ENCODE results near the gene LGR4. TPM values are rescaled to one million over a fixed set of nuclear protein-coding genes. Genes with fewer than 3 reads are reported as not detected.

Gene LGR4
- total and polyA plus RNA-seq, 2 of the 13 experiments (the other 11 are each of a cell fraction or from before 2014, with no cell fraction given), result 42.1 to 68.7 TPM

DNA sequence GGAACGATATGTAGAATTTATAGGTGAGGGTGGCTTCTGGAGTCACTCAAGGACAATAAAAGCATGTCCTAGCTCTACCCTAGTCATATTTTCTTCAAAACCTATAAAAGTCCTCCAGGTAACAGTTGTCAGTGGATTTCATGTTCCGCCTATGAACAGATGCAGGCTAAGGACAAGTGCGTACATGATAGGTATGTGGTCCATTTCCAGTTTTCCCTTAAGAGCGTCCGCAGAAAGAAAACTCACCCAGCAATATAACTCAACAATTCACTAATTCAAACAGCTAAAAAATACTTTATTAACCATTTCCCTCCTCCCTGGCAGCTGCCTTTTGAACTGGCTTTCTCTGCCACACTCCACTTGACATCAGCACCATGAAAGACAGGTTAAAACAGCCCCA lies 59.4 kb downstream of the LGR4 start:
- FAIRE-seq (no peak), ATAC-seq (no peak), DNase-seq (ENCODE audit: low spot score) (no peak)
- 98% methylated on average over 5 of the region's 5 CpGs for WGBS (ENCODE audit: low lambda C conversion rate)
- Histone ChIP-seq H4K20me1 (ENCODE audit: insufficient read depth, low read length) (peaks cover 50% of the 10 kb centered on the region), H3K9ac (ENCODE audit: insufficient read depth, low read depth, low read length) (no peak overlapping the region), H3K4me1 (ENCODE audit: insufficient read depth, low read length) (peaks cover 34% of the 10 kb centered on the region), H3K9me3 (ENCODE audit: low read length) (no peaks in the 10 kb centered on the region), H3K4me2 (ENCODE audit: low read depth, low read length) (no peak overlapping the region), H3K36me3 (replicated peaks in 1 of 2; ENCODE audit: control insufficient read depth in 1 of 2, insufficient read depth in 2 of 2, low read length in 2 of 2) (peaks cover 3 to 23% of the 10 kb centered on the region in 2 experiments; a peak in 4 of 5 replicates), H3K27ac (ENCODE audit: extremely low read length, insufficient read depth, low read length) (no peak overlapping the region), H2AFZ (ENCODE audit: low read length) (no peak overlapping the region), H3K79me2 (ENCODE audit: insufficient read depth, low read length) (peaks cover 88% of the 10 kb centered on the region), H3K4me3 (replicated peaks in 1 of 3; ENCODE audit: insufficient read depth in 1 of 3, low read depth in 2 of 3, low read length in 3 of 3) (no peak overlapping the region), H3K27me3 (ENCODE audit: control insufficient read depth in 1 of 2, insufficient read depth in 2 of 2, low read length in 2 of 2) (no peaks in the 10 kb centered on the region)
- ChIA-PET POLR2A (interaction anchor here (1.2 kb wide), 1 partner anchor 11 kb away, joined by 3 read pairs; no protein-coding TSS in a partner anchor), CTCF (ENCODE audit: low intra/inter-chr PET ratio, low total read pairs) (no interaction called here)
- BruUV-seq (replicated peaks), result no TSS peak
- TF ChIP-seq KLF12 (CRISPR knock-in tag; IDR thresholded peaks at IDR 0.05; ENCODE audit: borderline replicate concordance), result no peak
- TF ChIP-seq, protein P1, sequence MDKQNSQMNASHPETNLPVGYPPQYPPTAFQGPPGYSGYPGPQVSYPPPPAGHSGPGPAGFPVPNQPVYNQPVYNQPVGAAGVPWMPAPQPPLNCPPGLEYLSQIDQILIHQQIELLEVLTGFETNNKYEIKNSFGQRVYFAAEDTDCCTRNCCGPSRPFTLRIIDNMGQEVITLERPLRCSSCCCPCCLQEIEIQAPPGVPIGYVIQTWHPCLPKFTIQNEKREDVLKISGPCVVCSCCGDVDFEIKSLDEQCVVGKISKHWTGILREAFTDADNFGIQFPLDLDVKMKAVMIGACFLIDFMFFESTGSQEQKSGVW (CRISPR knock-in tag; IDR thresholded peaks at IDR 0.05; ENCODE audit: borderline replicate concordance), result no peak
- no peak for TF ChIP-seq KMT2B (CRISPR knock-in tag; IDR thresholded peaks at IDR 0.05)
- TF ChIP-seq ZNF121 (CRISPR knock-in tag; IDR thresholded peaks at IDR 0.05), result no peak
- TF ChIP-seq GLI4 (CRISPR knock-in tag; IDR thresholded peaks at IDR 0.05; ENCODE audit: borderline replicate concordance), result no peak
- TF ChIP-seq HES4 (CRISPR knock-in tag; IDR thresholded peaks at IDR 0.05; ENCODE audit: borderline replicate concordance), result no peak
- no peak for TF ChIP-seq SMARCE1 (IDR thresholded peaks at IDR 0.05; ENCODE audit: borderline replicate concordance)
- TF ChIP-seq, protein P2, sequence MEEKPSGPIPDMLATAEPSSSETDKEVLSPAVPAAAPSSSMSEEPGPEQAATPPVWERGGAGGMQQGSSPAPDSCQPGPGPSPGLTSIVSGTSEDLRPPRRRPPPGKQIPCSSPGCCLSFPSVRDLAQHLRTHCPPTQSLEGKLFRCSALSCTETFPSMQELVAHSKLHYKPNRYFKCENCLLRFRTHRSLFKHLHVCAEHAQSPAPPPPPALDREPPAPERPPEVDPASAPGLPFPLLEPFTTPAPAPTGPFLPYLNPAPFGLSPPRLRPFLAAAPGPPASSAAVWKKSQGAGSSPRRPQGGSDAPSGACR (CRISPR knock-in tag; IDR thresholded peaks at IDR 0.05), result no peak
- intact Hi-C loops (cut with micrococcal nuclease; ENCODE audit: unreplicated experiment) (no loop called here), in situ Hi-C loops (cut with HindIII; ENCODE audit: extremely low pct_ligation_motif_present, low pct_unique_long_range_greater_than_20kb) (no loop called here)

Measured in HepG2 (cell line).